OCI-LY3 (cell line): ENCODE data around the gene KIT.

ENCODE experiments used
- H2AFZ ChIP-seq: fragments of 200-600, 300-600 bp; shearing (Covaris generic); 2 replicates; pipeline ENCODE4 v1.6.0; 2014; ENCODE audit warnings: antibody characterized with exemption, low read depth, low read length
- H3K27ac ChIP-seq: fragments of 200-600, 300-600 bp; sonication (generic); 2 replicates; pipeline ENCODE4 v1.5.1; 2014; ENCODE audit warnings: mild to moderate bottlenecking, low read length, moderate library complexity, mixed read lengths
- H3K27me3 ChIP-seq: fragments of 200-600, 300-600 bp; sonication (generic); 2 replicates; pipeline ENCODE4 v1.6.1; 2014; ENCODE audit warnings: low read depth, low read length, mixed read lengths
- H3K36me3 ChIP-seq: fragments of 200-600, 300-600 bp; sonication (generic); replicated peaks from 2 replicates; pipeline ENCODE3; 2014; ENCODE audit warnings: low read depth, low read length, mixed read lengths
- H3K4me1 ChIP-seq: fragments of 300-600, 200-600 bp; sonication (generic); 2 replicates; pipeline ENCODE4 v1.6.1; 2014; ENCODE audit warnings: low read length, mixed read lengths
- H3K4me2 ChIP-seq: fragments of 200-600, 300-600 bp; sonication (generic); 2 replicates; pipeline ENCODE4 v1.6.1; 2014; ENCODE audit warnings: low read length, mixed read lengths
- H3K4me3 ChIP-seq: fragments of 300-600, 200-600 bp; sonication (generic); 2 replicates; pipeline ENCODE4 v1.5.1; 2014; ENCODE audit warnings: antibody characterized with exemption, mild to moderate bottlenecking, low read length, moderate library complexity
- H3K79me2 ChIP-seq: fragments of 300-600, 200-600 bp; shearing (Covaris generic); 2 replicates; pipeline ENCODE4 v1.6.1; 2014; ENCODE audit warnings: mild to moderate bottlenecking, low read length, mixed read lengths
- H3K9ac ChIP-seq: fragments of 300-600, 200-600 bp; shearing (Covaris generic); 2 replicates; pipeline ENCODE4 v1.6.0; 2014; ENCODE audit warnings: mild to moderate bottlenecking, low read length, moderate library complexity
- H3K9me3 ChIP-seq: fragments of 200-600, 300-600 bp; shearing (Covaris generic); 2 replicates; pipeline ENCODE4 v1.6.1; 2014; ENCODE audit warnings: low read length, mixed read lengths; ENCODE audit not compliant: insufficient read depth
- H4K20me1 ChIP-seq: fragments of 200-600, 300-600 bp; sonication (generic); 2 replicates; pipeline ENCODE4 v1.6.1; 2016; ENCODE audit warnings: low read length, mixed read lengths; ENCODE audit not compliant: insufficient read depth
- EZH2phosphoT487 ChIP-seq: fragments of 200-600 bp; shearing (Covaris generic); IDR thresholded peaks from 2 replicates; pipeline ENCODE4 v1.6.1; 2018; ENCODE audit warnings: antibody characterized with exemption, mixed run types, low read depth
- TF ChIP-seq, protein P1 (sequence below): fragments of 200-600, 300-600 bp; sonication (generic); IDR thresholded peaks from 2 replicates; pipeline ENCODE4 v1.5.1; 2014; ENCODE audit warnings: antibody characterized with exemption, low read length, low read depth

Gene KIT

DNA sequence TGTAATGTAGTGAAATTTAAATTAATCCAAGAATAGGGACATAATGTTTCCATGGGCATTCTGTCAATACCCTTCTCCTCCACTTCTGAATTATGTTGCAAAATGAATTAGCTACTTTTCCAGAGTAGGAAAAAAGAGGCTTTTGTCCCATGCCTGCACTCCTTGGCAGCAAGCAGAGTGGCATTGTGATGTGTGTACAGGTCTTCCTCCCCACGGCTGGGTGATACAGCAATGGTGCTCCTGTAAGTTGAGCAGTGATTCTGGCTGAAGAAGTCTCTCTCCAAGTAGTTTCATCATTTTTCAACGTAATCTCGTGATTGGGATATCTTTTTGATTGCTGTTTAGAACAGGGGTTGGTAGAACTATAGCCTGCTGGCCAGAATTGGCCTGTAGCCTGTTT lies 59.9 kb downstream of the KIT start:
- Histone ChIP-seq H3K4me3 (no peak overlapping the region), H3K9me3 (no peaks in the 10 kb centered on the region), H4K20me1 (no peaks in the 10 kb centered on the region), H2AFZ (0 out of 2 replicates have a peak overlapping the region, but pooled peaks have one; percentile 45), H3K4me2 (no peak overlapping the region), H3K4me1 (no peaks in the 10 kb centered on the region), H3K36me3 (no peaks in the 10 kb centered on the region), H3K9ac (no peak overlapping the region), H3K79me2 (no peaks in the 10 kb centered on the region), H3K27me3 (no peaks in the 10 kb centered on the region), H3K27ac (no peak overlapping the region)
- no peak for TF ChIP-seq EZH2phosphoT487
- TF ChIP-seq, protein P1, sequence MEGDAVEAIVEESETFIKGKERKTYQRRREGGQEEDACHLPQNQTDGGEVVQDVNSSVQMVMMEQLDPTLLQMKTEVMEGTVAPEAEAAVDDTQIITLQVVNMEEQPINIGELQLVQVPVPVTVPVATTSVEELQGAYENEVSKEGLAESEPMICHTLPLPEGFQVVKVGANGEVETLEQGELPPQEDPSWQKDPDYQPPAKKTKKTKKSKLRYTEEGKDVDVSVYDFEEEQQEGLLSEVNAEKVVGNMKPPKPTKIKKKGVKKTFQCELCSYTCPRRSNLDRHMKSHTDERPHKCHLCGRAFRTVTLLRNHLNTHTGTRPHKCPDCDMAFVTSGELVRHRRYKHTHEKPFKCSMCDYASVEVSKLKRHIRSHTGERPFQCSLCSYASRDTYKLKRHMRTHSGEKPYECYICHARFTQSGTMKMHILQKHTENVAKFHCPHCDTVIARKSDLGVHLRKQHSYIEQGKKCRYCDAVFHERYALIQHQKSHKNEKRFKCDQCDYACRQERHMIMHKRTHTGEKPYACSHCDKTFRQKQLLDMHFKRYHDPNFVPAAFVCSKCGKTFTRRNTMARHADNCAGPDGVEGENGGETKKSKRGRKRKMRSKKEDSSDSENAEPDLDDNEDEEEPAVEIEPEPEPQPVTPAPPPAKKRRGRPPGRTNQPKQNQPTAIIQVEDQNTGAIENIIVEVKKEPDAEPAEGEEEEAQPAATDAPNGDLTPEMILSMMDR: no peak

DNA sequence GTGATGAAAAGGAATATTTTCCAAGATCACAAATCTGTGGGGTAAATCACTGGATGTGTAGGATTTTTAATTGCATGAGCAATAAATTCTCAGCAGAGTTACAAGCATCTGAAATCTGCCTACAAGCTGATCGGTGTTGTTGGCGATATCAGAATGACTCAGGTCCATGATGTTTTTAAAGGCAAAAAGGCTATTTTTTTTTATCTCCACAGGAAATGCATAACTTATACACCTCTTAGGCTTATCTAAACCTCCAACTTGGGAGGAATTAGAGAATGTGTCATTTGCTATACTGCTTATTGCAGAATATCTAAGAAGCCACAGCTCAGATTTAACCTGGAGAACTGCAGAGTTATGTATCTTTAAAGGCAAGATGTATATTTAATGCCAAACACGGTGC lies 61.6 kb downstream of the KIT start:
- Histone ChIP-seq H4K20me1 (no peaks in the 10 kb centered on the region), H3K79me2 (no peaks in the 10 kb centered on the region), H3K36me3 (no peaks in the 10 kb centered on the region), H3K4me3 (no peak overlapping the region), H3K4me1 (no peaks in the 10 kb centered on the region), H3K9me3 (no peaks in the 10 kb centered on the region), H3K9ac (no peak overlapping the region), H3K4me2 (no peak overlapping the region), H2AFZ (no peak overlapping the region), H3K27ac (no peak overlapping the region), H3K27me3 (no peaks in the 10 kb centered on the region)
- TF ChIP-seq, protein P1: no peak
- no peak for TF ChIP-seq EZH2phosphoT487

DNA sequence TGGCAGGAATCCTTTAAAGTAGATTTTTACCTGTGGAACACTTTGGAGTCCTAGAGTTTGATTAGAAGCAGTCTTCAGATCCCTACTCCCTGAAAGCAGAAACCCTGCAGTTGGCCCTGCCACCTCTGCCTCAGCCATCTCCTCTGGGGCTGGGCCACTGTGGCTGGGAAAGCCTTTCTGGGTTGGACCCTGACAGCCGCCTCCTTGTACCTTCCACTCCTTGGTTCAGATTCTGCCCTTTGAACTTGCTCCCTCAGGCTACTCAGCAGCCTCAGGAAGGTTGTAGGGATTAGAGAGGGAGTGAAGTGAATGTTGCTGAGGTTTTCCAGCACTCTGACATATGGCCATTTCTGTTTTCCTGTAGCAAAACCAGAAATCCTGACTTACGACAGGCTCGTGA lies 65.5 kb downstream of the KIT start:
- Histone ChIP-seq H3K4me3 (no peak overlapping the region), H3K27me3 (no peaks in the 10 kb centered on the region), H3K9me3 (no peaks in the 10 kb centered on the region), H3K27ac (no peak overlapping the region), H3K36me3 (no peaks in the 10 kb centered on the region), H2AFZ (no peak overlapping the region), H3K4me2 (no peak overlapping the region), H3K9ac (no peak overlapping the region), H4K20me1 (no peaks in the 10 kb centered on the region), H3K79me2 (no peaks in the 10 kb centered on the region), H3K4me1 (peaks cover 12% of the 10 kb centered on the region)
- TF ChIP-seq, protein P1: no peak
- no peak for TF ChIP-seq EZH2phosphoT487

DNA sequence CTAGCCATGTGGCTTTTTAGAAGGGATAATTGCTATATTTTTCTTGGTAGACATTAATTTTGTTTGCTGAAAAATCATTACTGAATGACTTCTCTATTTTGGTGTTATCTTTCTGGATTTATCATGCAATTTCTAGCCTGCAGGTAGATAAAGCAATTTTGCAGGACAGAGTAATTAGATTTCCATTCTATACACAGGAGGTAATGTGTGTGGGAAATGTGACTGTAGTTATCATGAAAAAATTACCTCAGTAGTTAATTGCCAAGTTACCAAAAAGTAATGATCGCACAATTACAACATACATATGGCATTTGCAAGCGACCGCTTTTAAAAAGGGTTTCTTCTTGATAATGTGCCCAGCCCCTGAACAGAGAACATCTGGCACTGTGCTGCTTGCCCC lies 66.1 kb downstream of the KIT start:
- no peak for TF ChIP-seq EZH2phosphoT487
- TF ChIP-seq, protein P1: no peak
- Histone ChIP-seq H3K9ac (no peak overlapping the region), H3K9me3 (no peaks in the 10 kb centered on the region), H2AFZ (no peak overlapping the region), H3K36me3 (no peaks in the 10 kb centered on the region), H3K27ac (no peak overlapping the region), H4K20me1 (no peaks in the 10 kb centered on the region), H3K27me3 (no peaks in the 10 kb centered on the region), H3K4me2 (no peak overlapping the region), H3K4me3 (no peak overlapping the region), H3K79me2 (no peaks in the 10 kb centered on the region), H3K4me1 (peaks cover 18% of the 10 kb centered on the region)
